ENCODE data around the gene TMEM106A.
A peak's percentile ranks its signal among the peaks of the same experiment; 100 is the strongest.
"Not testable (repeated sequence)": the region's sequence is repeated elsewhere in the genome, so short reads cannot be mapped to it uniquely, and the experiment has no call there.

The TMEM106A gene, protein sequence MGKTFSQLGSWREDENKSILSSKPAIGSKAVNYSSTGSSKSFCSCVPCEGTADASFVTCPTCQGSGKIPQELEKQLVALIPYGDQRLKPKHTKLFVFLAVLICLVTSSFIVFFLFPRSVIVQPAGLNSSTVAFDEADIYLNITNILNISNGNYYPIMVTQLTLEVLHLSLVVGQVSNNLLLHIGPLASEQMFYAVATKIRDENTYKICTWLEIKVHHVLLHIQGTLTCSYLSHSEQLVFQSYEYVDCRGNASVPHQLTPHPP

GRCh38 chr17:43211480-43212402 is at the start of gene TMEM106A:
TMEM106A (plus strand) TSS chr17:43211875; CDS start chr17:43213042, 1,167 bp downstream.
- peak; percentile 53 for DNase-seq

DNA sequence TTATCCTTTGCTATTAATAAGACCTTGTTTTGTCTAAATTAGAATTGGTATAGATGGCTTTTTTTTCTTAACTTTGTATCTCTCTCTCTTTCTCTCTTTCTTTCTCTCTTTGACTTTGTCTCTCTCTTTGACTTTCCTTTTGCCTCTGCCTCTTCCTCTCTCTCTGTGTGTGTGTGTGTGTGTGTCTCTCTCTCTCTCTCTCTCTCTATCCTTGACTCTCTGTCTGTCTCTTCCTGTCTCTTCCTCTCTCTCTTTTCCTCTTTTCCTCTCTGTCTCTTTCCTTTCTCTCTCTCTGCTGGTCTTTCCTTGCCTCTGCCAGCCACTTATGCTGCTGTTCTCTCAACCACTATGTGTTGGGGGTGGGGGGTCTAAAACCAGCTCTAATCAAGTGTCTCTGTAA is 45.7 kb upstream of the TMEM106A start:
- not testable (repeated sequence) for DNase-seq

GRCh38 chr17:43169561-43170139 is 42.0 kb upstream of the TMEM106A start:
- no peak for DNase-seq

- peak; percentile 96 for DNase-seq
These were observed 41.4 kb upstream of the TMEM106A start for GRCh38 chr17:43170140-43170765.

GRCh38 chr17:43170766-43171585 is 40.7 kb upstream of the TMEM106A start, which contains the start of gene NBR1:
NBR1 (plus strand) TSS chr17:43171214; CDS start chr17:43175800, 4,586 bp downstream.
- peak; percentile 96 for DNase-seq

- peak; percentile 34 for DNase-seq
These were observed 39.8 kb upstream of the TMEM106A start for GRCh38 chr17:43171586-43172487.

GRCh38 chr17:43175213-43176118 is 36.2 kb upstream of the TMEM106A start:
- DNase-seq, result no peak

- DNase-seq, result no peak
These were observed 35.5 kb upstream of the TMEM106A start for GRCh38 chr17:43176119-43176570.

DNA sequence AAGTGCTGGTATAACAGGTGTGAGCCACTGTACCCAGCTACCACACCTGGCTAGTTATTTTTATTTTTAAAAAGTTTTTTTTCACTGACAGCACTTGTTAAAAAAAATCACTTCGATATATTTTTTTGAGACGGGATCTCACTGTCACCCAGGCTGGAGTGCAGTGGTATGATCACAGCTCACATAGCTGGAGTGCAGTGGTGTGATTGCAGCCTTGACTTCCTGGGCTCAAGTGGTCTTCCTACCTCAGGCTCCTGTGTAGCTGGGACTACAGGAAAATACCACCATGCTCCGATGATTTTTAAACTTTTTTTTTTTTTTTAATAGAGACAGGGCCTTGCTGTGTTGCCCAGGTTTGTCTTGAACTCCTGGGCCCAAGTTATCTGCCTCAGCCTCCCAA is 27.8 kb upstream of the TMEM106A start:
- DNase-seq, result no peak

GRCh38 chr17:43186656-43187055 is 25.0 kb upstream of the TMEM106A start:
- not testable (repeated sequence) for DNase-seq

DNA sequence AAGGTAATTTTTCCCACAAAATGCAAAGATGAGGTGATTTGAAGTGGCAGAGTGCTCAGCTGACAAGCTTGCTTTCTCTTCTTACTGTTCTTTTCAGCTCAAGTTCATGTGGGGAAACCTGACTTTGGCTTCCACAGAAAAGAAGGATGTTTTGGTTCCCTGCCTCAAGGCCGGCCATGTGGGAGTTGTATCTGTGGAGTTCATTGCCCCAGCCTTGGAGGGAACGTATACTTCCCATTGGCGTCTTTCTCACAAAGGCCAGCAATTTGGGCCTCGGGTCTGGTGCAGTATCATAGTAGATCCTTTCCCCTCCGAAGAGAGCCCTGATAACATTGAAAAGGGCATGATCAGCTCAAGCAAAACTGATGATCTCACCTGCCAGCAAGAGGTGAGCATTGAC is 18.4 kb upstream of the TMEM106A start:
- DNase-seq, result no peak

DNA sequence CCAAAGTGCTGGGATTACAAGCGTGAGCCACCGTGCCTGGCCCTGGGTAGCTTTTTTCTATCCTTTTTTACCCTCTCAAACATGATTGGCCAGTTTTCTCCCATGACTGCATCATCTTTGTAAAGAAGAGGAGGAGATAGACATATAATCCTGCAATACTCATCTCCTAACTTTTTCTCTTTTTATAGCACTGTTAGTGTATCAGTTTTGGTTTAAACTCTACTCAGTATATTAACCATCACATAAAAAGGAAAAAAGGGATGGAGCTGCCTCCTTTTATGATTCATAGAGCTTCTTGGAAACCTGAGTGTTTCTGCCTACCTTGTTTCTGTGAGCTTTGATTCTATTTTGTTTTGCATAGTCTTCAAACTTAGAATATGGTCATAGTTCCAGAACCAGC is 12.0 kb upstream of the TMEM106A start:
- no peak for DNase-seq

- no peak for DNase-seq
These were observed 11.5 kb upstream of the TMEM106A start for GRCh38 chr17:43200127-43200526.

DNA sequence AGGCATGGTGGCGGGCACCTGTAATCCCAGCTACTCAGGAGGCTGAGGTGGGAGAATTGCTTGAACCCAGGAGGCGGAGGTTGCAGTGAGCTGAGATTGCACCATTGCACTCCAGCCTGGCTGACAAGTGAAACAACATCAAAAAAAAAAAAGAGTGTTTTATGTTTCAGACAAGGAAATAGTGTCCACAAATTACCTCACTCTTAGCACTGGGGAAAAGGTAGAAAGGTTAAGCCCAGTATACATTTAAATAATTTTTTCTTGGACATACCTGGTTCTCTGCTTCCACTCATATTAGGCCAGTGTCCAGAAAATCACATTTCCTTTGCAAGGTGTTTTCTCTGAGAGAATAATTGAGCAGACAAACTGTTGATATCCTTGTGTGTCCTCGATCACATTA is 8.7 kb upstream of the TMEM106A start:
- not testable (repeated sequence) for DNase-seq

DNA sequence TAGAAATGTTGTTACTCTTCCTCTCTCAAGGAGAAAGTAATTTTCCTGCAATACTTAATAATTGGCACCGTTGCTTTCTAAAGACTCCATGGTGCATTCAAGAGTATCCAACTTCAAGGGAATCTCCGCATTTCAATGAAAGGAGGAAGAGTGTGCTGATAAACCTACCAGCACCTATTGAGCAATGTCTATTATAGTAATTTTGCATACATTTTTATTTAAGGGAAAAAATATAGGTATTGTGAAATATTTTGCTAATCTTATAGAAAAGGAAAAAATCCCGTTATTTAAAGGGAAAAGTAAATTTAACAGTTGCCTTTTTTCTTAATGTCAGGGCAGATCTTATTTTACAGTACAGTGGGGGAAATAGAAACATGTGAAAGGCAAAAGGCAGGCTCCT is 1.1 kb upstream of the TMEM106A start:
- DNase-seq, result no peak

DNA sequence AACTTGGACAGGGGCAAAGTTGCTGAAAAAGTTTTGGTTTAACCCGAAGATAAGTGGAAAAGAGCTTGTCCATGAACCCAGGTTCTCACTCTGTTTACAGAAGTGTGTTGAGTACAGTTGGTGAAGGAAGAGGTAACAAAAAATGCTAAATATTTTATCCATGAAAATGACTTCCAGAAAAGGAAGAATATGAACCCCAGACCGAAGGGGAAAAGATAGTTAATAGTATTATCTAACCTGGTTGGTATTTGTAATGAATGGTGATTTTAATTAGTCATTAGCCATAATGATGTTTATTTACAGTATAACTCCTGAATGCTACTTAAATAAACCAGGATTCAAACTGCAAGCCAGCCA is 574 bp upstream of the TMEM106A start:
- no peak for DNase-seq

GRCh38 chr17:43212641-43213490 is 1.2 kb downstream of the TMEM106A start:
- no peak for DNase-seq

GRCh38 chr17:43213545-43213944 is 1.9 kb downstream of the TMEM106A start:
- no peak for DNase-seq

- no peak for DNase-seq
These were observed 3.7 kb downstream of the TMEM106A start for GRCh38 chr17:43215341-43215740.
